ENCODE results near the gene PIP5K1B. TPM values are rescaled to one million over a fixed set of nuclear protein-coding genes. Genes with fewer than 3 reads are reported as not detected.

Gene PIP5K1B
- total RNA-seq, 2 donors from 2014 or later, result 3.9 to 7.1 TPM

DNA sequence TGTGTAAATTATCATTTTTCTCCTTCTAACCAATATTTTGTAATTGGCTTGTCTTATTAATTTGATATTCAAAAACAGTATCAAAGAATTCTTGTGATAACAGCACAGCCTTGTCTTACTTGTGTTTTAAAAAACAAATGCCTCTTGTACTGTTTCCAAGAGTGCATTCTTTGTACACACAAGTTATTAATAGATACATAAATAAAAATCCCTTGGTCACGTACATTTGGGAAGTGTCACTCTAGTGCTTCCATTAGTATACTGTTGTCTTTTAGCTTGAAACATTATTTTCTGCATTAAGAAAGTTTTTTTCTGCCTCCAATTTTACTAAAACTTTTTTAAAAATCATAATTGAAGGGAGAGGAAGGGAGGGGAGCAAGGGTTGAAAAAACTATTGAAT lies 133.2 kb downstream of the PIP5K1B start:
- H3K36me3 ChIP-seq, result no peaks in the 10 kb centered on the region
- DNase-seq (ENCODE audit: low spot score), result no peak
- H3K4me3 ChIP-seq, result no peak overlapping the region
- no peaks in the 10 kb centered on the region for H3K9me3 ChIP-seq
- peaks cover 9 to 45% of the 10 kb centered on the region in 2 donors for H3K4me1 ChIP-seq (ENCODE audit: control insufficient read depth in 1 of 2, low read depth in 2 of 2)
- no peak overlapping the region for H3K27ac ChIP-seq
- no peaks in the 10 kb centered on the region for H3K27me3 ChIP-seq (replicated peaks; ENCODE audit: insufficient read depth)
- no peak for ATAC-seq (ENCODE audit: insufficient number of reproducible peaks, low FRiP score, low read depth)
- no peak for TF ChIP-seq CTCF (IDR thresholded peaks at IDR 0.05)

GRCh38 chr9:68841276-68842052 lies 136.4 kb downstream of the PIP5K1B start:
- DNase-seq (ENCODE audit: low spot score) (no peak), ATAC-seq (ENCODE audit: insufficient number of reproducible peaks, low FRiP score, low read depth) (peak; percentile 31)
- Histone ChIP-seq H3K4me3 (no peak overlapping the region), H3K4me1 (ENCODE audit: control insufficient read depth in 1 of 2, low read depth in 2 of 2) (peaks cover 9 to 61% of the 10 kb centered on the region in 2 donors), H3K27me3 (replicated peaks; ENCODE audit: insufficient read depth) (no peaks in the 10 kb centered on the region), H3K27ac (peak overlapping the region; percentile 24 to 31), H3K9me3 (no peaks in the 10 kb centered on the region), H3K36me3 (no peaks in the 10 kb centered on the region)
- no peak for TF ChIP-seq CTCF (IDR thresholded peaks at IDR 0.05)

DNA sequence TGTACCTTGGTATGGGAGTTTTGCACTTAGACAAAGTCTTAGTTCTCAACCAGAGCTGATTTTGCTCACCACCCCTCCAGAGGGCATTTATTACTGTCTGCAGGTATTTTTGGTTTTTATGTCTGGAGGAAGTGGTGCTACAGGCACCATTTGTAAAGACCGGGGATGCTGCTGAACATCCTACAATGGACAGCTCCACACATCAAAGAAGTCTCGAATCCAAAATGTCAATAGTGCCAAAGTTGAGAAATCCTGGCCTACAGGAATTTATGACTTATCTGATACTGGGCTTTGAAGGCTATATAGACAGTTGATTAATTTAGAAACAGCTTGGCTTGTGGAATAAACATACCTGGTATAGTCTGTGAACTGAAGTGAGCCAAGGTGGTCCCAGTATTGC lies 137.5 kb downstream of the PIP5K1B start:
- ATAC-seq (ENCODE audit: insufficient number of reproducible peaks, low FRiP score, low read depth), result no peak
- no peak for TF ChIP-seq CTCF (IDR thresholded peaks at IDR 0.05)
- no peak for DNase-seq (ENCODE audit: low spot score)
- no peaks in the 10 kb centered on the region for H3K36me3 ChIP-seq
- H3K27me3 ChIP-seq (replicated peaks; ENCODE audit: insufficient read depth), result no peaks in the 10 kb centered on the region
- no peak overlapping the region for H3K4me3 ChIP-seq
- H3K4me1 ChIP-seq (ENCODE audit: control insufficient read depth in 1 of 2, low read depth in 2 of 2), result peaks cover 9 to 53% of the 10 kb centered on the region in 2 donors
- H3K9me3 ChIP-seq, result no peaks in the 10 kb centered on the region
- peak overlapping the region in 1 of 2 donors; percentile 24 for H3K27ac ChIP-seq

GRCh38 chr9:68843239-68843638 lies 138.2 kb downstream of the PIP5K1B start:
- peaks cover 8 to 47% of the 10 kb centered on the region in 2 donors for H3K4me1 ChIP-seq (ENCODE audit: control insufficient read depth in 1 of 2, low read depth in 2 of 2)
- no peaks in the 10 kb centered on the region for H3K27me3 ChIP-seq (replicated peaks; ENCODE audit: insufficient read depth)
- H3K27ac ChIP-seq, result no peak overlapping the region
- no peak for TF ChIP-seq CTCF (IDR thresholded peaks at IDR 0.05)
- no peaks in the 10 kb centered on the region for H3K9me3 ChIP-seq
- no peak for DNase-seq (ENCODE audit: low spot score)
- no peaks in the 10 kb centered on the region for H3K36me3 ChIP-seq
- no peak overlapping the region for H3K4me3 ChIP-seq
- no peak for ATAC-seq (ENCODE audit: insufficient number of reproducible peaks, low FRiP score, low read depth)

GRCh38 chr9:68844157-68844556 lies 139.1 kb downstream of the PIP5K1B start:
- no peak overlapping the region for H3K4me3 ChIP-seq
- TF ChIP-seq CTCF (IDR thresholded peaks at IDR 0.05), result no peak
- no peaks in the 10 kb centered on the region for H3K27me3 ChIP-seq (replicated peaks; ENCODE audit: insufficient read depth)
- ATAC-seq (ENCODE audit: insufficient number of reproducible peaks, low FRiP score, low read depth) (no peak), DNase-seq (ENCODE audit: low spot score) (no peak)
- H3K27ac ChIP-seq, result no peak overlapping the region
- no peaks in the 10 kb centered on the region for H3K9me3 ChIP-seq
- H3K4me1 ChIP-seq (ENCODE audit: control insufficient read depth in 1 of 2, low read depth in 2 of 2), result peaks cover 7 to 45% of the 10 kb centered on the region in 2 donors
- H3K36me3 ChIP-seq, result no peaks in the 10 kb centered on the region
